Activated CD4-positive, alpha-beta T cell treated with anti-CD3 and anti-CD28 coated beads, Interleukin-2, amount 50 U/mL, for 4 hours (primary cell): ENCODE data around the gene BCL11B.
A peak's percentile ranks its signal among the peaks of the same experiment; 100 is the strongest.
"Not testable (repeated sequence)": the region's sequence is repeated elsewhere in the genome, so short reads cannot be mapped to it uniquely, and the experiment has no call there.

ENCODE experiments used
- DNase-seq, 2 experiments: peaks; one replicate each; pipeline ENCODE4 v3.0.0-alpha.2; 2020

Gene BCL11B

DNA sequence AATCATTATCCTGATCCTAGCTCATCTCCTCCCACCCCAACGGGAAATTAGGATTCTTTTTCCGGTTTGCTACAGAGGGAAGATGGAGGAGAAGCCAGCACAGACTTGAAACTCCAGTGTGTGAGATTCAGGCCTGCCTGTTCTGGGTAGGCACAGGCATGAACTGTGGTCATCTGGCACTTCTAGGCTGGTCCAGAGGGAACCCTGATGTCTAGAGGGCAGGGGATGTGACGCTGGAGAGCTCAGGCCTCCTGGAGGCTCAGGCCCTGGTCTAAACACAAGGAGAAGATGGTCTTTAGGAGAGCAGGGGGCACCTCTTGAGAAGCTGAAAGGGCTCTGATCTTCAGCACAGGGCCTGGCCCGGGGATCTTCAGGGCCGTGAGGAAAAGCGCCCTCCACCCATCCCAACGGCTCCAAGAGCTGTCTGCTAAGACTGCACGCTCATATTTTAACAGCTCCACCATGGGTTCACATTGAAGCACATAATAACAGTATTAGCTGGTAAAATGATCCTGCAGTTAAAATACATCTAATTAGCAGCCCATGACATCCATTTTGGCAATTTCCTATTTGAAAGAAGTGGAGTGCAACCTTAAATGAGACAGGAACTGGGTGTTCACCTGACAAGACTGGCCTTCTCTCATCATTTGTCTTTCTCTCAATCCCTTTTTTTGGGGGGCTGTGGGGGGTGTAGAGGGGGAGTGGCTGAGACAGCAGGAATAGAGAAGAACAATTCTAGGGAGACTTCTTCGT is 35.4 kb downstream of the BCL11B start:
- no peak for DNase-seq

DNA sequence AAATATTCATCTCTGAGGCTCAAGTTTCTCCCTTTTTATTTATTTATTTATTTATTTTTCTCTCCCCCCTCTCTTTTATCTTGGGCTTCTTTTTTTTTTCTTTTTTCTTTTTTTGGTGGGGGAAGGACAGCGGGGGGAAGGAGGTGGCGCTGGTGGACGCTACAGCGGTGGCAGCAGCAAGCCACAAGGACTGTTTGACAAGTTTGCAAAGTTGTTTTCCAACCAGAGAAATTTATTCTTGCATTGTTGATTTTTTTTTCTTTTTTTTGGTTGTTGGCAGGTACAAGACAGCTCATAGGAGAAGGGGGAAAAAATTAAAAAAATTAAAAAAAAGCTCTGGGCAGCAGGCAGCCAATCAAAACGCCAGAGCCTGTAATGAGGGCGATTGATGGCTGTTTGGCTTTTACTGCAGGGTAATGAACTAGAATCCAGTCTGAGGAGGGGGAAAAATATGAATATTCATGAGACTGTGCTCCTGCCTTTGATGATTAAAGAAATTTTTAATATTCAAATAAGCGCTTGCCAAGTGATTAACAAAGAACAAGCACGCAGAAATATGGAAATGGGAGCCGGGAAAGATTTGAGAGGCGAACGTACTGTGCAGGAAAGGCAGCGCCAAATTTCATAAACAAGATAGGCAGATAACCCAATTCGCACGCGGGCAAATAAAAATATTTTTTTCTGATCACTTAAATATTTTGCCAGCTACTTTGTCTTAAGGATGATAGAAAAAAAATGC is 36.2 kb downstream of the BCL11B start:
- DNase-seq = no peak

DNA sequence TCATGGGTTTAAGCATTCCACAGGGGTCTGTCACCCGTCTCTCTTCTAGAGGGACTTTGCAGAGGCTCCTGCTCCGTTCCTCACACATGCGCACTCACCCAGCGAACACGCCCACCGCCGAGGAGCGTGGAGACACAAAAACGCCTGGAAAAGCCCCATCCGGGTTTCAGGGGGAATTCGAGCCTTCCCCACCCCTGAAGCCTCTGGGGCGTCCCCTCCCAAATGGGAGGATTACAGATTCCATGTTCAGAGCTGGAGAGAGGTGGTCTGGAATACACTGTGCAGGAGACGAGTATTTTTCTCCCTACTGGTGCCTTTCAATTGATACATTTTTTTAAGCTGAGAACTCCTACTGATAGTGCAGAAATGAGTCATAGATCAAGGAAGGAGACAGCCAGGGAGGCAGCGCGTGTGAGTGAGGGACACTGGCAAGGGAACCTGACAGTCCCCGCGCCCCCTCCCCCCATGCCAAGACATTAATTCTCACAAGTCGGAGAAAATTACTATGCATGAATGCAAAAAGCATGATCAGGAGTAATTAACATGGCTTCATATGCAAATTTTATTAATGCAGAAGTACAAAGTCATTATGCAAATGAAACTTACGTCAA is 36.9 kb downstream of the BCL11B start:
- DNase-seq = peak; percentile 83 to 86

DNA sequence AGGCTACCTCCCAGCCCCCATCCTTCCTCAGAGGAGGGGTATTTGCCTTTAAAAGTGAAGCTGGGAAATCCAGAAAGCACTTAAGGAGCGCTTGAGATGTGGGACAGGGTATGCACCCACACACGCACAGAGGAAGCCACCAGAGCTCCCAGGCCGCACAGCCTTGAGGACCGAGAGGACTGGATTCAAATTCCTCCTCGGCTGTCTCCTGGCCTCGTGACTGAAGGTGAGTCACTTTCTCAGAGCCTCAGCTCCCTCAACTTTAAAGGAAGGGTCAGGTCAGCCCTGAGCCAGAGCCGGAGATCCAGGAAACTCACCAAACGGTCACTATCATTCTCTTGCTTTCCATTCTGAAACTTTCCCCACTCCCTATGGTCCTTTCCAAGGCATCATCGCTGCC is 37.6 kb downstream of the BCL11B start:
- DNase-seq = no peak

DNA sequence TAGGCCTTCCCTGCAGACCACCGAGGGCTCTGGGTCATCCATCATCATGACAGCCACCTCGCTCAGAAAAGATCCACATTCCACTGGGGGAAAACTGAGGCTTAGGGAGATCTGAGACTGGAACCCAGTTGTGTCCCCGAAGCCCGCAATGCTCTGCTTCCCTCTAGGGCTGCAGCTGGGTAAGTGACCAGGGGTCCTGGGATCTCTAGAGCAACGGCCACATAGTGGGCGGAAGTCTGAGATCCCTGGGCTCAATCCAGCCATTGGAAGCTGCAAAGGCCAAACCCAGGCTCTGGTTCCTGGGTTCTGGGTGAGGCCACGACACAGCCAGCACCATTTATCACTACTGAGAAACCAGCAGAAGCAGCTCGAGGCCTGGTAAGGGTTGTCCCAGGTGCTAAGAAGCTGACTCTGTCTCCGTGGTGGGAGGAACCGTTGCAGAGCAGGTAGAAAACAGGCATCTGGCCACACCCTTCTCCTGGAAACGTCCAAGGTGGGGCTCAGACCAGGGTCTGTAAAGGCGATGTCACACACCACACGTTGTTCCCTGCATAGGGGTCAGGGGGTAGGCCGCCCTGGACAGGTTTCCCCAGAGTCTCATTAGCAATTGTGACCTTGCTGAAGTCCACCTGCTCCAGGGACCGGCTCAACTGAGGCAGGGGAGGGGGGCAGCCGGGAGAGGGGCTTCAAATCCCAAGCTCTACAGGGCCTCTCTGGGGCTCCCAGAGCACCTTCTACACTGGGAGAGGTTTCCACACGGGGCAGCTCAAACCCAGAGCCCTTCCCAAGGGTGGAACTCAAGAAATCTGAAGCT is 38.6 kb downstream of the BCL11B start:
- no peak for DNase-seq

DNA sequence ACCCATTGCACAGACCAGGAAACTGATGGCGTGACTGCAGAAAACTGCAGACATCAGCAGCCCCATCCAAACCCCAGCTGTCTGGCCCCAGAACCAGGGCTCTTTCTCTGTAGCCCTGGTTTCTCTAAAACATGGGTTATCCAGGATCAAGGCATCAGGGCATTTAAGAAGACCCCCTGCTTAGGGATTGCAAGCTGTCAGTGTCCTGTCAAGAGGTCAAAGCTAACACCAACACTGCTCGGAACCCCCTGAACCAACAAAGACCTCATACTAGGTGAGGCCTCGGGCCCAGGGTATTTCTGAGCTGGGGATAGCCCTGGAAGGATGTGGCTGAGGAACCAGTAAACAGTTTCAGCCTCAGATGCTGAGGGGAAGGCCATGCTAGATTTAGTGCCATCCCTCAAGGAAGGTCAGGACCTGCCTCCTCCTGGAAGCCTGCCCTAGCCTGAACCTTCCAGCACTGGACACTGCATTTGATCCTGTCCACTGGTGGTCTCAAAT is 39.2 kb downstream of the BCL11B start:
- DNase-seq = no peak

DNA sequence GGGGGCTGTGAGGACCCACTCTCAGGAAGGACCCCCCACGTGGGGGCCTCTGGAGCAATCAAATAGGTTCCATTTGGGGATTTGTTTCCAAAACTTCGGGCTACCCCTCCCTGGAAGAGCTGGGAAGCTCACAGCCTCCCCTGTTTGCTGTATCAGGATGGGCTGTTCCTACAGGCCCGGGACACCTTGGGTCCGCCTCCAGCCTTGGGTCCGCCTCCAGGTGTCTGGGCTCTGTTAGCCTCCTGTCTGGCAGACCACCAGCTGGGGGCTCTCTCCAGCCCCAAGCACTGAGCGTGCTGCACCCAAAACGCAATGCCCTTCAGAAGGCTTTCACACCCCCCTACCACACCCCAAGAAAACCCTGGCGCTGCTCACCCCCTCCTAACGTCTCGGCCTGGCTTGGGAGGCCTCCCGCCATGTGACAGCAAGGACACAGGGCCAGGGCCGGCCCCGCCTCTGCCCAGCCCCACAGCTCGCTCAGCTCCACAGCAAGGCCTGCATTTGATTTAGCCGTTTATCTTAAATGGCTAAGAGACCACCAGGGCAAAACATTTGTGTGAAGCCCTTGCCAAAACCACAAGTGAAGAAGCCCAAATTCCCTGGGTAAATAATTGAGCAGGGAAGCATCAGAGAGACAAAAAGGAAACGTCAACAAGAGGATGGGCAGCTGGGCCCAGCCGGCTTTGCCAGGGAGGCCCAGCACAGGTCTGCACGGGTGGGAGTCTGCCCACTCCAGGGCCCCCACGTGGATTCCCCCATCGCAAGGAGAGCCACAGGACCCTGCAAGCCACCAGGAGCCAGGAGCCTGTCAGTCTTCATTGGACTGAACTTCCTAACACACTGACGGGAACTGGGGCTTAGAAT is 39.9 kb downstream of the BCL11B start:
- no peak for DNase-seq

DNA sequence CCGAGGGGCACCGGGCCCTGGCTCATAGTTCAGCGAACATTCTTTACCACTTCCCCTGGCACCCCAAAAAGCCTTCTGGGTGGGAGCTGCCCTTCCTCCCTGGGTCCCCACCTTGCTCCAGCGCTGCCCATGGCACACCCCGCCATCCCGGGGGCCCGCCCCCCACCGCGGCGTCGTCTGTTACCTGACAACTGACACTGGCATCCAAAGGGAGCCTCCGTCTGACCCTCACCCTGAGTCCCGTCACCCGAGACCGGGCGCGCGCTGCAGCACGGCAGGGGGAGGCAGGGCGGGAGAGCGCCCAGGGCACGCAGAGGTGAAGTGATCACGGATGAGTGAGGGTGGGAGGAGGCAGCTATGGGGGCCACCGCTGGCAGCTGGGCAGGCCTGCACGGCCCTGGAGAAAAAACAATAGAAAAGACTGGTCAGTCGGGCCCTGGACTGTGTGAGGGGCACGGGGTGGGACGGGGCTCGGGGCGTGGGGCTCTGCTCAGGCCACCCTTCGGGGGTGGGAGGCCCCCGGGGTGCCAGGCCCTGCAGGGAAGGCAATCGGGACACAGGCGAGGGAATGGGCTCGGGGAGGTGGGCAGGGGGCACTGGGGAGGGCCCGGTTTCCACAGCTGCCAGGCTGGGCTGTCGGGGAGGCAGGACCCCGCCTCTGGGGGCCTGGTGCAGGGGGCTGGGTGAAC is 40.7 kb downstream of the BCL11B start:
- no peak for DNase-seq

DNA sequence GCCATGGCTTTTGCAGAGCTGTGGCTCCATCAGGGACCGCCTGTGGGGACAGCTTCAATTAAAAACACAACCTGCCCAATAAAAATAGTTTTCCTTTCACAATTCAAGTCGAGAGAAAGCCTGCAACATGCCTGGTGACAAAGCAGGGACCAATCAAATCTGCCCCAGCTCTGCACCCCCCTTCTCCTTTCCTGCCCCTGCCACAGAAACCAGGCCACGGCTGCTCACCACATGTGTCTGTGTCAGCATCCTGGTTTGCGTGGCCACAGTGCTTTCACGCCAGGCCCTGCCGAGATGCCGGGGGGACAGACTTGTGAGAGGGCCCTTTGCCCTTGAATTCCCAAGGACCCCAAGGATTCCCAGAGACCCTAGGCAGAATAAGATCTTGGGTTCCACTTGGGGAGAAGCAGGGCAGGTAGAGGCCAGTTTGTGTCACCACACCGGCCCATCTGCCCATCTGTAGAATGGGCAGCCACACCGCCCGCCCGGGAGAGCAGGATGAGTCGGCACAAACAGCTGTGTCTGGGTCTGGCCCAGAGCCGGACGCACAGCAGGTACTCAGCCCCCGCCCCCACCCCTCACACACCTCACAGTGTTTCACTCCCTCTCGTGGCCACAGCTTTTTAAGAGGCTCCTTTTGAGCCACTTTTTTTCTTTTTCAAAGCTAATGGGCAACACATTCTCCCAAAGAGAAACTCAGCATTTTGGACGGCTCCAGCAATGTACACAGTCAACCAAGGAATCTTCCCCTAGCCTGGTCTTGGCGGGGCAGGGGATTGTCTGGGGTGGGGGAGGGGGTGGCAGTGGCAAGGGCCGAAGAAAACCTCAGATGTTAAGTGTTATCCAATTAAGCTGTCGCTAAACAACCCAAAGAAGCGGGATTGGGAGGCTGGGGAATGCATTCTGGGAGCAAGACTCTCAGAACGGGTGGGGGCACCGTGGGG is 41.5 kb downstream of the BCL11B start:
- peak; percentile 70 to 77 for DNase-seq

DNA sequence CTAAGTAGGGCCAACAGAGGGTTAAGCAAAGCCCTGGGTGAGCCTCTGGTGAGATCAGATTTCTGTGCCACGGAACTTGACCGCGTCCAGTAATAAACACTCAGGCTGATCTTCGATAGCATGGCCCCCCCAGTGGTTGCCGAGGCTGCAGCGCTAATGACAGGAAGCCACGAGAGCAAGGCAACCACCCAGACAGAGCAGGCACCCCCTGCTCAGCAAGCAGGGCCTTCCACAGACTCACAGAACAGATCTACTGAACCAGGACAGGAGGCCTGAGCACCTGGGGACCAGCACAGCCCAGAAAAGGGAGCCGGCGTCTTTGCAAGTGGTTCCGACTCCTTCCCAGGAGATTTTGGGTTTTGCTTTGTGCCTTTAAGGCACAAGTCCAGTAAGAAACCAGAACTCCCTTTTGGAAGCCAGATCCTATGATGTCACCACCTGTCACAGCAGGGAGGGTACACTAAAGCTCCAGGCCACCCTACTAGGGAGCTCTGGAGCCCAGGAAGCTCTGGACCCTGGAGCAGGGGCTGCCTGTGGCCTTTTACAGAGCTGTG is 42.3 kb downstream of the BCL11B start:
- no peak for DNase-seq

DNA sequence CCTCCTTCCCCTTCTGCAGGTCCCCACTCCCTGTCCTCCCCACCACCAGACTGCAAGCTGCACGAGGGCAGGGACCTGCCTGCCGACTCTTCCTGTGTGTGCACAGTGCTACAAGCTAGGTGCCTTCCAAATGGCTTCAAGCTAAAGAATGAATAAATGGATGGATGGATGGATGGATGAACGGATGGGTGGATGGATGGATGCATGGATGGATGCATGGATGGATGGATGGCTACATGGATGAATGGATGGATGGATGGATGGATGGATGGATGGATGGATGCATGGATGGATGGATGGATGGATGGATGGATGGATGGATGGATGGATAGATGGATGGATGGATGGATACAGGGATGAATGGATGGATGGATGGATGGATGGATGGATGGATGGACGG is 43.2 kb downstream of the BCL11B start:
- DNase-seq = not testable (repeated sequence)

DNA sequence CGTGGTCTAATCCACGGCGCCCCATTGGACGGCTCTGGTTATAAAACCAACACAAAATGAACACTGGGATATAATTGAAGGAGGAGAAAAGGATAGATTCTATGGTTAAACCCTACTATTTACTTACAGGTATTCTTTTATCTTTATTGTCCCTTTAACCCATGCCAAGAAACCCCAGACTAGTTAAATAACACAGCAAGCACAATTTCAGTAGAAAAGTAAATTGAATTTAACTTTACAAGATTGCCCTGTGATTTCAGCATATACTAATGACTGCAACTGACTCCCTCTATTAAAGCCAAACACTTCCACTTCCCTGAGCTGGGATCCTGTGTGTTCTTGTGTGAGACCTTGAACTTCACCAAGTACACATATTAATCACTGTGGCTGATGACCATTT is 45.3 kb downstream of the BCL11B start:
- DNase-seq = no peak

DNA sequence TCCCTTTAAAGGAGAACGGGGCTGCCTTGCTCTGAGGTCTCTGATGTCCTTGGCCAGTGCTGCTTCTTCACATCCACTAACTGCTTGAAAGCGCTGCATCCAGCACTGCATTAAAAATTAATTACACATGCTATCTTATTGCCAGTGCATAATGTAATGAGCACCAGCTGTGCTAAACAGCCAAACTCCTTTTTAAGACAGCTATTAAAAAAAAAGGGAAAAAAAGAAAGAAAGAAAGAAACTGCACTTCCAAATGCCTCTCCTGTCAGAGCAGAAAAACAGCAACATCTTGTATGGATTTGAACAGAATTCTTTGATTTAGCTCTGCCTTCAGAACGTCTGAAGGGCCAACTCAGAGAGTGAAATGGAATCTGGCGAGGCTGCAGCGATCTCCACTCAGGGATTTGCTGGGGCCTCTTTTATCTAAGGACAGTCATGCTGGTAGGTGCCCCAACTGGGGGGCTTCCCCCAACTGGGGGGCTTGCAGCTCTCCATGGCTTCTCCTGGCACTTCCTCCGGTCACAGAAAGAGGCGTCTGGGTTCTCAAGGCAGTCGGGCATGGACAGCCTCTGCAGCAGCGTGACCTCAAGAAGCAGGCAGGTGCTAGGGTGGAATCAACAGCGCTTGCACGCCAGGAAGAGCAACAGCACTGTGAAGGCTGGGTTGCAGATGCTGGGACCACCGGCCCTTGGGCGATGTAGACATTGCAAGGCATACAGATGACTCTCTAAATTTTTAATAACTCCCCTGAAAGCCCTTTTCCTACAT is 46.4 kb downstream of the BCL11B start:
- no peak for DNase-seq

DNA sequence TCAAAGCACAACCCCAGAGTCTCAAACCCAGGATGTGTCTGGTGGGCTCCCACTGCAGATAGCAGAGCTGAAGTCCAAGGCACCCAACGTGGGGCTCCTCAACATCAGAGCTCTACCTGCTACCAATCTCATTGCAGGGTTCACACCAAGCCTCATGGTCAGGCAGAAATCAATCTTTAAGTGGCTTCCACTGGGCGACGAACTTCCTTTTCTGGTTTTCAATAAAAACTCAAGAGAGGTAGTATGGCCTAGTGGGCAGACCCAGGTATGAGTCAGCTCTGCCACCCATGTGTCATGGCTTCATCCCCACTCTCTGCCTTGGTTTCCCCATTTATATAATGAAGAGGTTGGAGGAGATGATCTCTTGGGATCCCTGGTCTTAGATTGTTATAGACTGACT is 47.0 kb downstream of the BCL11B start:
- no peak for DNase-seq

DNA sequence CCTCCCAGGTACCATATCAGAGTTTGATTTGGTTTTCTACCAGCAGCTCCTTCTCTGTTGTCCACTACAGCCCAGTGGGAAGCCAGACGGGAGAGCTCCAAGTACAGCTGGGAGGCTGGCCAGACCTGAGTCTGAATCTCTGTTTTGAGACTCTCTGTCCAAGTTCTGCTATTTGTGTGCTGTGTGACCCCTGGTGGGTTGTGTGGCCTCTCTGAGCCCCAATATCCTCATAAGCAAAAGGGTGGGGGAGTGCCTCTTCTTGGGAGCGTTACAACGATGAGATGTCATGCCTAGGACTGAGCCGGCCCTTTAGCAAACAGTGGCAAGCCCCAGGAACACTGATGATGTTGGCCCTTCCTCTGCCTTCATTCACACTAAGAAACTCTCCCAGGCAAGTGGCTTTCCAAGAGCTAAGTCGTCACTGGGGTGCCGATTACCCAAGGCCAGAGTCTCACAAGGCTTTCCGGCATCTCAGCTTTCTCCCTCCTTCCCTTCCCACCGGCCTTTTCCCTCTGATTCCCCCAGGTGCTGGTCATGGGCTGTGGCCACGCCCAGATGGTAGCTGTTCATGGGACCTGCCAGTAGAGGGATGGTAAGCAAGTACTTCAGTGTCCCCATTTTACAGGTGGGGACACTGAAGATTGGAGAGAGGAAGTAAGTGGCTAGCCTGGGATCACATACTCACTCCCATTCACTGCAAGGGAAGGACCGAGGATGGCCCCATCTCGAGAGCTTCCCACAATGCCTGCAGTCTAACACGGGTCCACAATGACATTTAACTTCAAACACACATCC is 47.7 kb downstream of the BCL11B start:
- no peak for DNase-seq

DNA sequence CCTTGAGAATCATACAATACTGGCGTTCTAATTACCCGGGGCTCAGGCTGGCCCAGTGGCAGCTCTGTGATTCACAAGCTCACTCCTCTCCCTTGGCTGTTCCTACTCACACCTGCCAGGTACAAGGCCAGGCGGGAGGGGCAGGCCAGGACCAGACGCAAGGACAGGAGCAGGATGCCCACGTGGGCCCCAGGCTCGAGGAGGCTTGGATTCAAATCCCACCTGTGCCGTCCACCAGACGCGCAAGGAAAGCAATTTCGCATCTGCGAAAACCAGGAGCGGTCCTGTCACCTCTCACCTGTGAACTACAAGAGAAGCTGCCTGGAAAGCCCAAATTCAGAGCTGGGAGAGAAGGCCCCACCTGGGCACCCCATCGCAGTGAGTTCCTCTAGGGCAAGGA is 50.6 kb downstream of the BCL11B start:
- no peak for DNase-seq

DNA sequence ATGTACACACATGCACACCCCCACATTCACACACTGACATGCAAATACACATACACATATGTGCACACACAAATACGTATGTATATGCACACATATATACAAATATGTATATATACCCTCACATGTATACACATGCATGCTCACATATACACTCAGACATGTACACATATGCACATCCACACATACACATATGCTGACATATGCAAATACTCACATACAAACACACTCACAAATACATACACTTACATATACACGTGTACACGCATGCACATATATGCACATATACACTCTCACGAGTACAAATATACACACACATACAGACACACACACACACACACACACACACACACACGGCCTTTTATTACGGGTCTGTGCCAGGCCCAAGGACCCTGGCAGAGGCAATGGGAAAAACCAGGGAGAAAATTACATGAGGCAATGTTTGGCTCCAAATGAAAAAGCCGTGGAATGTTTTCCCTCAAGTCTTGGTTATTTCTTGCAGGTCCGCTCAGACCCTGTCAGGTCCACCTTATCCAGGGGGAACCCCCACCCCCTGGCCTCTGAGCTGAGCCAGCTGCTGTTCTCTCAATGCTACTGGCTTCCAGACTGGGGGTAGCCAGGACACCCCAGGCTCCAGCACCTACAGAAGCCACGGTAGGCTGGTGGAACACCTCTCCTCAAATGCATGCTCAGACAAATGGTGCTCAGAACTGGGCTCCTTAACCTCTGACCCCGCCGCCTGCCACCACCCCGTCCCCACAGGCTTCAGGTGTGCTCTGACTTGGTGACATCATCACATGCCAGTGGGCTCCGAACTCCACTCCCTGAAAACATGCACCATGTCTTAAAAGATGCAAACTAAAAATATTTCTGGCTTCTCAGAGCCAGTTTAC is 54.7 kb downstream of the BCL11B start:
- DNase-seq = no peak
